Aorta (tissue), 5 donors: ENCODE measurements around the gene PTRHD1. TPM values are rescaled to one million over a fixed set of nuclear protein-coding genes. Genes with fewer than 3 reads are reported as not detected.

Source experiments
- ATAC-seq: fragments of 200-7000 bp; cut with Tn5 transposase; one replicate; pipeline ENCODE4 v1.9.1; 2022; ENCODE audit warnings: moderate library complexity; ENCODE audit not compliant: low FRiP score
- DNase-seq, 2 donors: peaks; one replicate each; pipeline ENCODE4 v3.0.0-alpha.2; 2020
- H3K27ac ChIP-seq, 2 donors: one replicate each; pipeline ENCODE4 v1.5.1; 2013; ENCODE audit warnings: low read length in 2 of 2, mild to moderate bottlenecking in 2 of 2, moderate library complexity in 2 of 2, control low read depth in 1 of 2, inconsistent platforms in 1 of 2, low read depth in 1 of 2
- H3K27me3 ChIP-seq, 2 donors: one replicate each; pipeline ENCODE4 v1.6.1; 2013; ENCODE audit warnings: control low read depth in 1 of 2, low read length in 1 of 2, mild to moderate bottlenecking in 1 of 2, moderate library complexity in 1 of 2; ENCODE audit not compliant: insufficient read depth in 2 of 2, control insufficient read depth in 1 of 2
- H3K36me3 ChIP-seq, 2 donors: one replicate each; pipeline ENCODE4 v1.6.1; 2013; ENCODE audit warnings: control low read depth in 1 of 2, low read length in 1 of 2, mild to moderate bottlenecking in 1 of 2; ENCODE audit not compliant: insufficient read depth in 2 of 2, control insufficient read depth in 1 of 2
- H3K4me1 ChIP-seq, 2 donors: one replicate each; pipeline ENCODE4 v1.6.1; 2013; ENCODE audit warnings: low read length in 2 of 2, control low read depth in 1 of 2, mild to moderate bottlenecking in 1 of 2, moderate library complexity in 1 of 2; ENCODE audit not compliant: insufficient read depth in 2 of 2, control insufficient read depth in 1 of 2
- H3K4me3 ChIP-seq, 2 donors: one replicate each; pipeline ENCODE4 v1.5.1; 2013; ENCODE audit warnings: low read length in 2 of 2, control low read depth in 1 of 2, mild to moderate bottlenecking in 1 of 2
- H3K9me3 ChIP-seq: one replicate; pipeline ENCODE4 v1.6.1; 2013; ENCODE audit warnings: mild to moderate bottlenecking, low read length; ENCODE audit not compliant: control insufficient read depth
- WGBS, 2 donors: extraction: QIAGEN DNeasy Blood & Tissue Kit; methylation state at CpG; one replicate each; pipeline ENCODE4 v1.1.7; 2013; 5-methylcytosine and 5-hydroxymethylcytosine counted together
- intact Hi-C, 2 donors: fragments of 100-400 bp; cut with DNase I; formaldehyde crosslinking; loops; one replicate each; pipeline versions ENCODE4 v1.14.2 to v1.15.0; 2022
- long read RNA-seq, 2 donors: library from polyadenylated mRNA; unstranded; transcript quantifications; one replicate each; pipeline ENCODE4 v2.0.0, GENCODE V29; 2020 to 2021
- polyA plus RNA-seq, 2 donors: library from polyadenylated mRNA; stranded (reverse); fragments of 200-250 nt; gene quantifications; one replicate each; pipeline ENCODE4 v1.2.3, GENCODE V29; 2013
- total RNA-seq, 2 donors: library from RNA; stranded (reverse); fragmentation: NEBNext Ultra II Directional; extraction: Animal tissue kit (Norgen Biotek cat#: 25700); gene quantifications; one replicate each; pipeline ENCODE4 v1.2.1, GENCODE V29; 2021
- donor health status: healthy with polysubstance abuse.
- donor health status: Bipolar disorder and iron deficiency.
- donor health status: DM: no; HTN: no; CAD: no.
- donor health status: DM: no; HTN: no; CAD: no.
- donor health status: DM: yes; HTN: yes; CAD: no.

Gene PTRHD1
- total RNA-seq: 10 to 100 TPM in 1 of 2 donors, 1 to 10 TPM in 1; 8.5 to 16.9 TPM
- polyA plus RNA-seq: 10 to 100 TPM; 17.7 to 19.2 TPM
- long read RNA-seq, donor 1, partial matches to known transcripts: 0 of 3 reads
- long read RNA-seq, donor 1, other reads (novel, unspliced or antisense): 0 of 3 reads
- long read RNA-seq, donor 2, transcript PTRHD1-201 (2 exons, 1,105 nt): major isoform, 6 of 6 reads
- long read RNA-seq, donor 2, partial matches to known transcripts: 0 of 6 reads
- long read RNA-seq, donor 2, other reads (novel, unspliced or antisense): 0 of 6 reads

- intact Hi-C loops: loop anchor here in 1 of 2 donors (5.0 kb wide), 1 partner anchor 301 kb away; the partner anchor contains the start of gene NCOA1
- Histone ChIP-seq H3K27ac (peak within 1 kb of the TSS in 1 of 2 donors; percentile 62), H3K36me3 (no peaks in the 10 kb centered on the region), H3K9me3 (no peaks in the 10 kb centered on the region), H3K4me3 (peak within 1 kb of the TSS; percentile 23 to 52), H3K27me3 (no peaks in the 10 kb centered on the region), H3K4me1 (no peaks in the 10 kb centered on the region)
- DNase-seq (peak; percentile 98), ATAC-seq (peak; percentile 100)
- WGBS, 2 donors: 0% methylated on average over 73 to 74 of the region's 74 CpGs
Measured at GRCh38 chr2:24792874-24793760, at the start of gene PTRHD1, which contains the start of gene CENPO. PTRHD1 (minus strand) TSS chr2:24793391; CDS start chr2:24793377, 14 bp downstream. CENPO (plus strand) TSS chr2:24793425; CDS start chr2:24793920, 495 bp downstream.

GRCh38 chr2:24842081-24843050 is 49.2 kb upstream of the PTRHD1 start:
- WGBS, 2 donors: 96 to 97% methylated on average over 39 of the region's 39 CpGs
- Histone ChIP-seq H3K36me3 (peaks cover 0 to 2% of the 10 kb centered on the region in 2 donors), H3K9me3 (no peaks in the 10 kb centered on the region), H3K27ac (no peak overlapping the region), H3K4me3 (no peak overlapping the region), H3K4me1 (no peaks in the 10 kb centered on the region), H3K27me3 (no peaks in the 10 kb centered on the region)
- peak in 1 of 2 donors; percentile 70 for DNase-seq
- ATAC-seq: no peak
- intact Hi-C loops: no loop called here

- intact Hi-C loops: no loop called here
- no peak overlapping the region for H3K4me3 ChIP-seq
- no peaks in the 10 kb centered on the region for H3K4me1 ChIP-seq
- no peaks in the 10 kb centered on the region for H3K27me3 ChIP-seq
- no peak for ATAC-seq
- H3K27ac ChIP-seq: no peak overlapping the region
- WGBS, 2 donors: 92 to 93% methylated on average over 26 of the region's 26 CpGs
- peaks cover 0 to 2% of the 10 kb centered on the region in 2 donors for H3K36me3 ChIP-seq
- DNase-seq: peak in 1 of 2 donors; percentile 69
- H3K9me3 ChIP-seq: no peaks in the 10 kb centered on the region
Measured at GRCh38 chr2:24840962-24841945, 48.1 kb upstream of the PTRHD1 start.

GRCh38 chr2:24840164-24840869 is 47.1 kb upstream of the PTRHD1 start:
- Histone ChIP-seq H3K9me3 (no peaks in the 10 kb centered on the region), H3K4me1 (no peaks in the 10 kb centered on the region), H3K27ac (no peak overlapping the region), H3K27me3 (no peaks in the 10 kb centered on the region), H3K4me3 (no peak overlapping the region), H3K36me3 (peaks cover 0 to 3% of the 10 kb centered on the region in 2 donors)
- DNase-seq: peak in 1 of 2 donors; percentile 52
- no peak for ATAC-seq
- intact Hi-C loops: no loop called here
- 72 to 81% methylated on average over 17 of the region's 17 CpGs for WGBS, 2 donors

- Histone ChIP-seq H3K4me1 (no peaks in the 10 kb centered on the region), H3K27me3 (no peaks in the 10 kb centered on the region), H3K27ac (no peak overlapping the region), H3K9me3 (no peaks in the 10 kb centered on the region), H3K36me3 (peaks cover 0 to 3% of the 10 kb centered on the region in 2 donors), H3K4me3 (no peak overlapping the region)
- 95% methylated on average over 15 of the region's 15 CpGs for WGBS, 2 donors
- intact Hi-C loops: no loop called here
- DNase-seq (no peak), ATAC-seq (no peak)
Measured at GRCh38 chr2:24839729-24840128, 46.5 kb upstream of the PTRHD1 start.

- peaks cover 0 to 3% of the 10 kb centered on the region in 2 donors for H3K36me3 ChIP-seq
- no peaks in the 10 kb centered on the region for H3K9me3 ChIP-seq
- no peaks in the 10 kb centered on the region for H3K27me3 ChIP-seq
- 91 to 94% methylated on average over 18 of the region's 18 CpGs for WGBS, 2 donors
- no peak for DNase-seq
- H3K4me3 ChIP-seq: no peak overlapping the region
- intact Hi-C loops: no loop called here
- no peak overlapping the region for H3K27ac ChIP-seq
- H3K4me1 ChIP-seq: no peaks in the 10 kb centered on the region
- no peak for ATAC-seq
Measured at GRCh38 chr2:24838541-24838940, 45.4 kb upstream of the PTRHD1 start.

- no peaks in the 10 kb centered on the region for H3K4me1 ChIP-seq
- intact Hi-C loops: no loop called here
- ATAC-seq: no peak
Measured at GRCh38 chr2:24837996-24838513, 44.9 kb upstream of the PTRHD1 start.

More at GRCh38 chr2:24837996-24838513, 44.9 kb upstream of the PTRHD1 start:
- H3K27ac ChIP-seq: no peak overlapping the region
- WGBS, 2 donors: 90 to 93% methylated on average over 5 of the region's 5 CpGs
- DNase-seq: no peak
- H3K9me3 ChIP-seq: no peaks in the 10 kb centered on the region
- no peak overlapping the region for H3K4me3 ChIP-seq
- peaks cover 0 to 3% of the 10 kb centered on the region in 2 donors for H3K36me3 ChIP-seq
- H3K27me3 ChIP-seq: no peaks in the 10 kb centered on the region
